GM12801 (cell line): ENCODE measurements around the gene ARF3.
A peak's percentile ranks its signal among the peaks of the same experiment; 100 is the strongest.

Experiments used
- TF ChIP-seq, protein P1 (sequence below): IDR thresholded peaks from one replicate; pipeline ENCODE4 v1.5.1; 2011; ENCODE audit warnings: control low read depth; ENCODE audit not compliant: insufficient read length; ENCODE audit errors: extremely low read depth

Gene ARF3

DNA sequence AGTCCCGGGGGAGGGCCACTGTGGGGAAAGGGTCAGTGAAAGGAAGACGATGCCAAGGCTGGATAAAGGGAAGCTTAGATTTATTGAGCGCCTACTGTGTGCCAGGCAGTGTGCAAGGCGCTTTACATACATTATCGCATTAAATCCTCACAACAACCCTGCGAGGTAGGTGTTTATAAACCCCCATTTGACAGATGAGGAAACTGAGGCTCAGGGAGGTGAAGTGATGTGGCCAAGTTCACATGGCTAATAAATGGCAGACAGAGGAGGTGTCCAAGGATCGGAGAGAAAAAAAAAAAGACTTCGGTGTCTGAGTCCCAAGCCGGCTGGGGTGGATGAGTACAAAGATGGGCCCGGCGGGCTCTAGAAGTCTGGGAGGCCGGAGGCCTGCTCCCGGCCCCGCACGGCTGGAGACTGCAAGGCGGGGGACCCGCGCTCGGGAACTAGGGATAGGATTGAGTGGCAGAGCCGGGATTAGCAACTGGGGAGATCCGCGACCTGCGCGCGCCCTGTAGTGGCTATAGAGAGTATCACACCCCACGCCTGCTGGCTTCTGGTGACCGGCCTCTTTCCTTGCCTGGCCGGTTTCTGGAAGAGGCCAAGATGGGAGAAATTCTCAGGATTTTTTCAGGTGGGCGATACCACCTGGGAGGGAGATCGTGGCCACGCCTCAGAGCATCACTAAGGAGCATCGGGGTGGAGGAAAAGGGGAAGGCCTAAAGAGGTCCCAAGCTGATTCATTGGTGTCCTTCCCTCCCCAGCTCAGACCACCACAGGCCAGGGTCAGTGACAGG, 38.0 kb upstream of the ARF3 start:
- TF ChIP-seq, protein P1, sequence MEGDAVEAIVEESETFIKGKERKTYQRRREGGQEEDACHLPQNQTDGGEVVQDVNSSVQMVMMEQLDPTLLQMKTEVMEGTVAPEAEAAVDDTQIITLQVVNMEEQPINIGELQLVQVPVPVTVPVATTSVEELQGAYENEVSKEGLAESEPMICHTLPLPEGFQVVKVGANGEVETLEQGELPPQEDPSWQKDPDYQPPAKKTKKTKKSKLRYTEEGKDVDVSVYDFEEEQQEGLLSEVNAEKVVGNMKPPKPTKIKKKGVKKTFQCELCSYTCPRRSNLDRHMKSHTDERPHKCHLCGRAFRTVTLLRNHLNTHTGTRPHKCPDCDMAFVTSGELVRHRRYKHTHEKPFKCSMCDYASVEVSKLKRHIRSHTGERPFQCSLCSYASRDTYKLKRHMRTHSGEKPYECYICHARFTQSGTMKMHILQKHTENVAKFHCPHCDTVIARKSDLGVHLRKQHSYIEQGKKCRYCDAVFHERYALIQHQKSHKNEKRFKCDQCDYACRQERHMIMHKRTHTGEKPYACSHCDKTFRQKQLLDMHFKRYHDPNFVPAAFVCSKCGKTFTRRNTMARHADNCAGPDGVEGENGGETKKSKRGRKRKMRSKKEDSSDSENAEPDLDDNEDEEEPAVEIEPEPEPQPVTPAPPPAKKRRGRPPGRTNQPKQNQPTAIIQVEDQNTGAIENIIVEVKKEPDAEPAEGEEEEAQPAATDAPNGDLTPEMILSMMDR, result no peak

DNA sequence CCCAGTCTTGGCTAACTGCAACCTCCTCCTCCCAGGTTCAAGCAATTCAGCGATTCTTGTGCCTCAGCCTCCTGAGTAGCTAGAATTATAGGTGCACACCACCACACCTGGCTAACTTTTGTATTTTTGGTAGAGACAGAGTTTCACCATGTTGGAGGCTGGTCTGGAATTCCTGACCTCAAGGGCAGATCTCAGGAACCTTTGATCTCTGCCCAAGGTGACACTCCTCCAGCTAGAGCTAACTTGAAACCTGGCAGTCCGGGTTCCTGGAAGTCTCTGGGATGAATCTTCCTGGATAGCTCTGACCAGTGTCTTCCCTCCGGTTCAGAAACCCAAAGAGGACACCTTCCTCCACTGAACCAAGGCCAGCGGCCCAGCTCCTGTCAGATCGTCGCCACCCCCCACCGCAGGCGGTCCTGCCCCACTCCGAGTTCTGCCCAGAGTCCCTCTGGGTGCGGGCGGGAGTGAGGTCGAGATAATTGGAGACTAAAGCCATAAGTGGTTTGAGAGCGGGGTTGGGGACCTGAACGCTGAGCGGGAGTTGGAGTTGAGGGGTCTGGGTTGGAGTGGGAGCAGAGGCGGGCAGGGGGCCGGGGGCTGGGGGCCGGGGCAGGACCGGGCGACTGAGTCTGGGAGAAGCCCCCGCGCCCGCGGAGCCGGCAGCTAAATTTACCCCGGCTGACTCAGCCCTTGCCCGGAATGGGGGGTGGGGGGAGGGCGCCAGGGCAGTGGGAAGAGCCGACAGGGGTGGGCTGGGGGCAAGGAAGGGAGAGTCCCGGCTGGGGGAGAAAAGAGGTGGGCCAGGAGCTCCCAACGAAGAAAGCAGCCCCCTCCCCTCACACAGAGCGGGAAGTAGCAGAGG, 37.2 kb upstream of the ARF3 start:
- TF ChIP-seq, protein P1, result no peak

DNA sequence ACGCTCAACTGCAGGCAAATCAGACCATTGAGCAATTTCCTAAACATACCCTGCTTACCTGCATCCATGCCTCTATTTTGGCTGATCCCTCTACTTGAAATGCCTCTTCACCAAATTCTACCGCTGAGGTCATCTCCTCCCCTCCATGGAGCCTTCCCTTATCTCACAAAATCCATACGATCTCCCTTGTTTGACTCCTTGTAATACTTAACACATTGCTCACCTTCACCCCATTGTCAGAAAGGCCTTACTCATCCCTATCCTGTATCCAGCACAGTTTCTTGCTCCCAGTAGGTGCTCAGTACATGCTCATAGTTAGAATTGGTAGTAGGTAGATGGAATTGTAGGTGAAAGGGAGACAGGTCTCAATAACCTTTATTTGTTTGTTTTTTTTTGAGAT, 36.5 kb upstream of the ARF3 start:
- TF ChIP-seq, protein P1, result no peak

DNA sequence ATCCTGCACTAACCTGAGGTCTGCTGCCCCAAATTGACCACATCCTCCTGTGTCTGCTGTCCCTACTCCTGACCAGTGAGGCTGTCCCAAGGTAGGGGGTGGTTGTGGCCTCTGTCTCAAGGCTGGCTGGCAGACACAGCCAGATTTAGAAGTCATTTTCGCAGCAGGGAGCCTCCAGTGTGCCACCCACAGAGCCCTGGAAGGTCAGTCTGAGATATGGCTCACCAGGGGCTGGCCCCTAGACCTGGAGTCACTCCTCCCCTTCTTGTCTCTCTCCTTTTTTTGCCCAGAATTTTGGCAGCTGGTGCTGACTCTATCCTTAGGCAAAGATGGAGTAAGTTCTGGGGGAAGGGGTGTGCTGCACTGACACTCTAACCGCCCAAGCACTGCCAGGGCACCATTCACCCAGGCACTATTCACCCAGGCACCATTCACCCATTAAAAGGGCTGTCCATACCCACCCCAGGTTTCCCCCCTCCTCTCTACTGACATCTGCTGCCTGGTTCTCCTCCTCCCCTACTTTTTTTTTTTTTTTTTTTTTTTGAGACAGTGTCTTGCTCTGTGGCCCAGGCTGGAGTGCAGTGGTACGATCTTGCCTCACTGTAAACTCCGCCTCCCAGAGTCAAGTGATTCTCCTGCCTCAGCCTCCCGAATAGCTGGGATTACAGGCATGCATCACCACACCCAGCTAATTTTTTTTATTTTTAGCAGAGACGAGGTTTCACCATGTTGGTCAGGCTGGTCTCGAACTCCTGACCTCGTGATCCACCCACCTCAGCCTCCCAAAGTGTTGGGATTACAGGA, 34.2 kb upstream of the ARF3 start:
- TF ChIP-seq, protein P1, result no peak

DNA sequence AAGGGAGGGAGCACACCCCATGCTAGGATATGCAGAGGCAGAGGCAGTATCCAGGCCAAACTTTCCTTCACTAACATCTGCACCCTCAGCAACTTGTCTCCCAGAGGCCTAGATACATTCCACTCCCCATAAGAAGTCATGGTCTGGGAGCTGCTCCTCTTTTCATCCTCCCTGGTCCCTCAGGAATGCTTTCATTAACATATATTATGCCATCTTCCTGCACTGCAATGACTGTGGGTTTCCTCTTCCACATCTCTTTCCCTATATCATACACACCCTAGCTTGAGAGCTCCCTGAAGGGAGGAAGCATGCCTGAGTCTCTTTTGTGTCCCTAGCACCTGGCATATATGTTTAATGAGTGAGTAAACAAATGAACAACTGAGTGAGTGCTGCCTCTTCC, 33.3 kb upstream of the ARF3 start:
- TF ChIP-seq, protein P1, result no peak

DNA sequence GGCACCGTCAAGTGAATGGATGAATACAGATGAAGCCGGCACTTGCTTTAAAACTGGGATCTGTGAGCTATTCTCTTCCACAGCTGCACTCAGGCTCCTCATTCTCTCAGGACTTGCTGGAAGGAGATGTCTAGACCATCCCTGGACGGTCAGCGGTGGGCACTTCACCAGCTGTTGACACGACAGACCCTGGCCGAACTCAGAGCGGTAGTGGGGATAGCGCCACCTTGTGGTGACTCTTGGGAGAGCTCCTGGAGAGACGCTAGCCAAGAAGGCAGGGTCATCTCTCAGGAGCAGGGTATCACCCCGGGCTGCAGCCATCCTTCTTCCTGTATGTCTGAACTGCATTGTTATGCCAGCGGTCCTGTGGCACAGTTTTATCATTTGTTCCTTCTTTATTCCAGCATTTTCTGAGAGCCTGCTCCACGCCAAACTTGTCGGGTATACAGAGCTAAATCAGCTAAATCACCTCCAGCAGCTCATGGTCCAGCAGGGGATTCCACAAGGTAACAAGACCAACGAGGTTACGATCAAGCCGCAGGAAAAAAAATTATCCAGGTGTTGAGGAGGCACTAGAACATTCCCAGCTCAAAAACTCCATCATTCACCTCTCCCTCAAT, 30.9 kb upstream of the ARF3 start:
- TF ChIP-seq, protein P1, result peak; percentile 14
